GM12878 (cell line): ENCODE data around the gene KDELR1. TPM values are rescaled to one million over a fixed set of nuclear protein-coding genes. Genes with fewer than 3 reads are reported as not detected.

ENCODE experiments used
- ATAC-seq: fragments of 200-7000 bp; cut with Tn5 transposase; 3 replicates; pipeline ENCODE4 v1.9.1; 2020; ENCODE audit warnings: mild to moderate bottlenecking, moderate library complexity
- BruUV-seq: library from RNA; stranded (reverse); fragments of 400-500 nt; replicated peaks from 2 replicates; lab custom pipeline; 2021; lab: Mats Ljungman, UMichigan
- CTCF ChIA-PET: fragments of 300-600 bp; sonication (Branson Sonifier 250); formaldehyde crosslinking; extraction: SDS; loops from one replicate; lab custom pipeline; 2021; ENCODE audit warnings: inconsistent platforms; lab: Yijun Ruan, JAX
- POLR2A ChIA-PET: fragments of 350-600 bp; formaldehyde crosslinking; extraction: SDS; loops from one replicate; lab custom pipeline; 2021; ENCODE audit warnings: inconsistent platforms; lab: Charles Lee
- RAD21 ChIA-PET: fragments of 300-600 bp; sonication (Branson Sonifier 250); formaldehyde crosslinking; loops from one replicate; lab custom pipeline; 2023; ENCODE audit warnings: antibody characterized with exemption; ENCODE audit not compliant: unreplicated experiment; lab: Charles Lee
- SMC1A ChIA-PET: fragments of 300-600 bp; sonication (Branson Sonifier 250); formaldehyde crosslinking; loops from one replicate; lab custom pipeline; 2023; ENCODE audit not compliant: unreplicated experiment, uncharacterized antibody; lab: Charles Lee
- DNase-seq: peaks from one replicate; pipeline ENCODE4 v3.0.0-alpha.2; 2011; ENCODE audit warnings: low read depth, low spot score
- FAIRE-seq: peaks from 3 replicates; lab custom pipeline; 2011; peaks lifted over from hg19 to GRCh38; lab: Jason Lieb, UNC
- H2AFZ ChIP-seq: 2 replicates; pipeline ENCODE4 v1.6.0; 2011; ENCODE audit warnings: low read depth, low read length, control low read depth; ENCODE audit not compliant: control insufficient read depth
- H3K27ac ChIP-seq: 2 replicates; pipeline ENCODE4 v1.5.1; 2011; ENCODE audit warnings: control low read depth; ENCODE audit not compliant: control insufficient read depth, insufficient read depth
- H3K27me3 ChIP-seq, 2 experiments: replicated peaks in 1 of 2; 2 replicates each; pipeline versions ENCODE4 v1.6.0 to v1.6.1; 2011; ENCODE audit warnings: low read length in 1 of 2; ENCODE audit not compliant: control insufficient read depth in 2 of 2, insufficient read depth in 2 of 2
- H3K36me3 ChIP-seq, 2 experiments: 2 replicates each; pipeline ENCODE4 v1.5.1; 2011; ENCODE audit warnings: low read length in 1 of 2; ENCODE audit not compliant: control insufficient read depth in 2 of 2, insufficient read depth in 2 of 2
- H3K4me1 ChIP-seq: 2 replicates; pipeline ENCODE4 v1.6.1; 2011; ENCODE audit warnings: mild to moderate bottlenecking, low read length, moderate library complexity, mixed read lengths; ENCODE audit not compliant: control insufficient read depth, insufficient read depth
- H3K4me2 ChIP-seq: 2 replicates; pipeline ENCODE4 v1.6.0; 2011; ENCODE audit warnings: control low read depth; ENCODE audit not compliant: control insufficient read depth, insufficient read depth
- H3K4me3 ChIP-seq: fragments of 200-600 bp; sonication (generic); 2 replicates; pipeline ENCODE4 v1.5.1; 2016
- H3K79me2 ChIP-seq: 2 replicates; pipeline ENCODE4 v1.6.0; 2011; ENCODE audit warnings: low read length; ENCODE audit not compliant: control insufficient read depth, insufficient read depth
- H3K9ac ChIP-seq: 2 replicates; pipeline ENCODE4 v1.8.0; 2011; ENCODE audit warnings: low read length, control low read depth, mixed read lengths; ENCODE audit not compliant: control insufficient read depth, insufficient read depth
- H3K9me3 ChIP-seq: replicated peaks from 3 replicates; pipeline ENCODE4 v1.5.1; 2011; ENCODE audit warnings: mild to moderate bottlenecking, low read length; ENCODE audit not compliant: control insufficient read depth, insufficient read depth
- H4K20me1 ChIP-seq: 2 replicates; pipeline ENCODE4 v1.6.0; 2011; ENCODE audit not compliant: control insufficient read depth, insufficient read depth
- MTA2 ChIP-seq: fragments of 450-650 bp; IDR thresholded peaks from 2 replicates; pipeline ENCODE4 v1.6.1; 2016; ENCODE audit warnings: low read depth, mild to moderate bottlenecking, moderate library complexity
- SPI1 ChIP-seq: IDR thresholded peaks from 2 replicates; pipeline ENCODE4 v1.6.1; 2011; ENCODE audit warnings: low read depth, mild to moderate bottlenecking, low read length, moderate library complexity, borderline replicate concordance; ENCODE audit not compliant: insufficient read depth
- WGBS: methylation state at CpG from one replicate; pipeline ENCODE4 v1.1.6; 2016; ENCODE audit warnings: low lambda C conversion rate; ENCODE audit not compliant: insufficient replicate concordance, insufficient coverage; ENCODE audit errors: missing lambda C conversion rate; 5-methylcytosine and 5-hydroxymethylcytosine counted together
- in situ Hi-C: fragments of 300-500 bp; cut with MboI; formaldehyde crosslinking; loops from 9 replicates; pipeline ENCODE4 v1.14.3; 2018; ENCODE audit warnings: mixed read lengths
- intact Hi-C: fragments of 100-400 bp; cut with micrococcal nuclease; formaldehyde crosslinking; loops from one replicate; pipeline ENCODE4 v1.14.2; 2022; ENCODE audit not compliant: unreplicated experiment
- polyA plus RNA-seq, 11 experiments: library from polyadenylated mRNA; depleted of rRNA in 4 of 11; unstranded in 6 of 11; stranded (reverse) in 5 of 11; fragments of >200 nt; fragmentation: Nextera tagmentation in 4 of 11; fragmentation: Illumina TruSeq in 1 of 11; extraction: Ambion mirVana in 4 of 11; extraction: Trizol in 1 of 11; gene quantifications; 1 replicate in 1 of 11; 2 replicates in 10 of 11; pipeline versions ENCODE4 v1.2.1 to v1.2.3, GENCODE V29; 2011 to 2016; ENCODE audit warnings: inconsistent platforms in 2 of 11, missing spikeins in 2 of 11, low read depth in 1 of 11
- total RNA-seq, 4 experiments: library from RNA; depleted of rRNA in 3 of 4; stranded (reverse); fragments of >200 nt in 3 of 4; fragmentation: Illumina TruSeq in 1 of 4; extraction: Trizol in 1 of 4; gene quantifications; 2 replicates each; pipeline versions ENCODE4 v1.2.1 to v1.2.3, GENCODE V29; 2013 to 2021
- TF ChIP-seq, protein P1 (sequence below): IDR thresholded peaks from 2 replicates; pipeline ENCODE4 v1.6.1; 2012; ENCODE audit warnings: improper control_type of control experiment, low read depth, low read length; ENCODE audit not compliant: insufficient replicate concordance
- TF ChIP-seq, protein P2 (sequence below): fragments of 450-650 bp; IDR thresholded peaks from 2 replicates; pipeline ENCODE4 v1.6.1; 2017; ENCODE audit warnings: mild to moderate bottlenecking, low read depth, inconsistent platforms; ENCODE audit not compliant: poor library complexity, severe bottlenecking
- TF ChIP-seq, protein P3 (sequence below): IDR thresholded peaks from 2 replicates; pipeline ENCODE4 v1.6.1; 2011; ENCODE audit warnings: low read depth, mild to moderate bottlenecking, low read length, moderate library complexity, borderline replicate concordance; ENCODE audit errors: extremely low read depth
- TF ChIP-seq, protein P4 (sequence below): fragments of 450-650 bp; IDR thresholded peaks from 2 replicates; pipeline ENCODE4 v1.6.1; 2017; ENCODE audit warnings: borderline replicate concordance

The KDELR1 gene
- total and polyA plus RNA-seq, 10 of the 15 experiments (the other 5 are each of a cell fraction or from before 2014, with no cell fraction given): 2.3 to 71.0 (median 45.2) TPM

DNA sequence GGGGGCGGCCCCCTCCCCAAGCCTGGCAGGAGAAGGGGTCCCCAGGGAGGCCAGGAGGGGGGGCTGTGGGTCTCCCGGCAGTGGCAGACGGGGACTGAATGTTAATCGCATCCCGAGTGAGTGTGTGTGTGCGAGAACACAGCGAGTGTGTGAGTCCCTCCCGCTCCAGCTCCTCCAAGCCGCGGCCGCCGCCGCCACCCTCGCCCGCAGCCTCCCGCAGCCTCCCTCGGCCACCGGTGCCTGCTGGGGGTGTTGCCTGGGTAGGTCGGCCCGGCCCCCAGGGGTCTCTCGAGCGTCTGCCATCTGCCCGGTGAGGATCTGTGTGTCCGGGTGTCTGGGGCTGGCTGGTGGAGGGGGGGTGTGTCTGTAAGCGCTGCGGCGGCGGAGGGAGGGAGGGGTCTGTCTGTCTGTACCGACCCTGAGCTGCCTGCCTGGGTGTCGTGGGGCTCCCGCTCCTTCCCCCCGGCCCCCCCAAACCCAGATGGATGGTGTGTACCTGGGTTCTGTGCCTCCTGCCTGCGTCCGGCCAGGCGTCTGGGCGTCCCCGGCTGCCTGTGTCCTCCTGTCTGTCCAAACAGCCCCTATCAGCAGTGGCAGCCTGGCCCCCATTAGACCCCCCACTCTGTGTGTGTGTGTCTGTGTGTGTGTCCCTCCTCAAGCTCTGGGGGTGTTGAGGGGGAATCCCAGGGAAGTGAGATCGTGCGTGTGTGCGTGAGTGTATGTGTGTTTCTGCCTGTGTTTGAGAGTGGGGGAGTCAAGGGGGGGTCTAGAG, 2.4 kb upstream of the KDELR1 start, which contains the start of gene GRIN2D:
GRIN2D (plus strand) TSS at position 110 of the 772 bp plus-strand sequence. CDS start 4,725 bp downstream, outside the sequence.
- in situ Hi-C loops: no loop called here
- RAD21 ChIA-PET: no interaction called here
- FAIRE-seq (no peak), ATAC-seq (no peak), DNase-seq (no peak)
- SMC1A ChIA-PET: no interaction called here
- Histone ChIP-seq H3K27ac (no peak within 1 kb of the TSS), H4K20me1 (no peaks in the 10 kb centered on the region), H3K27me3 (peaks cover 13 to 16% of the 10 kb centered on the region in 2 experiments), H3K4me2 (no peak within 1 kb of the TSS), H3K9ac (no peak within 1 kb of the TSS), H3K36me3 (peaks cover 1 to 4% of the 10 kb centered on the region in 2 experiments; a peak in 2 of 4 replicates), H3K4me3 (no peak within 1 kb of the TSS), H3K4me1 (peaks cover 9% of the 10 kb centered on the region; the same call in 1 of the 2 replicates), H2AFZ (no peak within 1 kb of the TSS), H3K9me3 (no peaks in the 10 kb centered on the region), H3K79me2 (peaks cover 19% of the 10 kb centered on the region)
- POLR2A ChIA-PET: interaction anchor here (1.3 kb wide), 1 partner anchor 61 kb away, joined by 3 read pairs; no protein-coding TSS in a partner anchor
- TF ChIP-seq, protein P1, sequence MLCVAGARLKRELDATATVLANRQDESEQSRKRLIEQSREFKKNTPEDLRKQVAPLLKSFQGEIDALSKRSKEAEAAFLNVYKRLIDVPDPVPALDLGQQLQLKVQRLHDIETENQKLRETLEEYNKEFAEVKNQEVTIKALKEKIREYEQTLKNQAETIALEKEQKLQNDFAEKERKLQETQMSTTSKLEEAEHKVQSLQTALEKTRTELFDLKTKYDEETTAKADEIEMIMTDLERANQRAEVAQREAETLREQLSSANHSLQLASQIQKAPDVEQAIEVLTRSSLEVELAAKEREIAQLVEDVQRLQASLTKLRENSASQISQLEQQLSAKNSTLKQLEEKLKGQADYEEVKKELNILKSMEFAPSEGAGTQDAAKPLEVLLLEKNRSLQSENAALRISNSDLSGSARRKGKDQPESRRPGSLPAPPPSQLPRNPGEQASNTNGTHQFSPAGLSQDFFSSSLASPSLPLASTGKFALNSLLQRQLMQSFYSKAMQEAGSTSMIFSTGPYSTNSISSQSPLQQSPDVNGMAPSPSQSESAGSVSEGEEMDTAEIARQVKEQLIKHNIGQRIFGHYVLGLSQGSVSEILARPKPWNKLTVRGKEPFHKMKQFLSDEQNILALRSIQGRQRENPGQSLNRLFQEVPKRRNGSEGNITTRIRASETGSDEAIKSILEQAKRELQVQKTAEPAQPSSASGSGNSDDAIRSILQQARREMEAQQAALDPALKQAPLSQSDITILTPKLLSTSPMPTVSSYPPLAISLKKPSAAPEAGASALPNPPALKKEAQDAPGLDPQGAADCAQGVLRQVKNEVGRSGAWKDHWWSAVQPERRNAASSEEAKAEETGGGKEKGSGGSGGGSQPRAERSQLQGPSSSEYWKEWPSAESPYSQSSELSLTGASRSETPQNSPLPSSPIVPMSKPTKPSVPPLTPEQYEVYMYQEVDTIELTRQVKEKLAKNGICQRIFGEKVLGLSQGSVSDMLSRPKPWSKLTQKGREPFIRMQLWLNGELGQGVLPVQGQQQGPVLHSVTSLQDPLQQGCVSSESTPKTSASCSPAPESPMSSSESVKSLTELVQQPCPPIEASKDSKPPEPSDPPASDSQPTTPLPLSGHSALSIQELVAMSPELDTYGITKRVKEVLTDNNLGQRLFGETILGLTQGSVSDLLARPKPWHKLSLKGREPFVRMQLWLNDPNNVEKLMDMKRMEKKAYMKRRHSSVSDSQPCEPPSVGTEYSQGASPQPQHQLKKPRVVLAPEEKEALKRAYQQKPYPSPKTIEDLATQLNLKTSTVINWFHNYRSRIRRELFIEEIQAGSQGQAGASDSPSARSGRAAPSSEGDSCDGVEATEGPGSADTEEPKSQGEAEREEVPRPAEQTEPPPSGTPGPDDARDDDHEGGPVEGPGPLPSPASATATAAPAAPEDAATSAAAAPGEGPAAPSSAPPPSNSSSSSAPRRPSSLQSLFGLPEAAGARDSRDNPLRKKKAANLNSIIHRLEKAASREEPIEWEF: no peak
- TF ChIP-seq, protein P2, sequence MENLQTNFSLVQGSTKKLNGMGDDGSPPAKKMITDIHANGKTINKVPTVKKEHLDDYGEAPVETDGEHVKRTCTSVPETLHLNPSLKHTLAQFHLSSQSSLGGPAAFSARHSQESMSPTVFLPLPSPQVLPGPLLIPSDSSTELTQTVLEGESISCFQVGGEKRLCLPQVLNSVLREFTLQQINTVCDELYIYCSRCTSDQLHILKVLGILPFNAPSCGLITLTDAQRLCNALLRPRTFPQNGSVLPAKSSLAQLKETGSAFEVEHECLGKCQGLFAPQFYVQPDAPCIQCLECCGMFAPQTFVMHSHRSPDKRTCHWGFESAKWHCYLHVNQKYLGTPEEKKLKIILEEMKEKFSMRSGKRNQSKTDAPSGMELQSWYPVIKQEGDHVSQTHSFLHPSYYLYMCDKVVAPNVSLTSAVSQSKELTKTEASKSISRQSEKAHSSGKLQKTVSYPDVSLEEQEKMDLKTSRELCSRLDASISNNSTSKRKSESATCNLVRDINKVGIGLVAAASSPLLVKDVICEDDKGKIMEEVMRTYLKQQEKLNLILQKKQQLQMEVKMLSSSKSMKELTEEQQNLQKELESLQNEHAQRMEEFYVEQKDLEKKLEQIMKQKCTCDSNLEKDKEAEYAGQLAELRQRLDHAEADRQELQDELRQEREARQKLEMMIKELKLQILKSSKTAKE: no peak
- no peak for TF ChIP-seq SPI1
- TF ChIP-seq, protein P3, sequence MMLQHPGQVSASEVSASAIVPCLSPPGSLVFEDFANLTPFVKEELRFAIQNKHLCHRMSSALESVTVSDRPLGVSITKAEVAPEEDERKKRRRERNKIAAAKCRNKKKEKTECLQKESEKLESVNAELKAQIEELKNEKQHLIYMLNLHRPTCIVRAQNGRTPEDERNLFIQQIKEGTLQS: no peak
- TF ChIP-seq, protein P4, sequence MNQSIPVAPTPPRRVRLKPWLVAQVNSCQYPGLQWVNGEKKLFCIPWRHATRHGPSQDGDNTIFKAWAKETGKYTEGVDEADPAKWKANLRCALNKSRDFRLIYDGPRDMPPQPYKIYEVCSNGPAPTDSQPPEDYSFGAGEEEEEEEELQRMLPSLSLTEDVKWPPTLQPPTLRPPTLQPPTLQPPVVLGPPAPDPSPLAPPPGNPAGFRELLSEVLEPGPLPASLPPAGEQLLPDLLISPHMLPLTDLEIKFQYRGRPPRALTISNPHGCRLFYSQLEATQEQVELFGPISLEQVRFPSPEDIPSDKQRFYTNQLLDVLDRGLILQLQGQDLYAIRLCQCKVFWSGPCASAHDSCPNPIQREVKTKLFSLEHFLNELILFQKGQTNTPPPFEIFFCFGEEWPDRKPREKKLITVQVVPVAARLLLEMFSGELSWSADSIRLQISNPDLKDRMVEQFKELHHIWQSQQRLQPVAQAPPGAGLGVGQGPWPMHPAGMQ: no peak
- no peak for TF ChIP-seq MTA2
- WGBS: 8% methylated on average over 29 of the region's 40 CpGs
- intact Hi-C loops: no loop called here
- no TSS peak for BruUV-seq
- CTCF ChIA-PET: interaction anchor here (1.1 to 1.4 kb wide), 2 partner anchors 8 to 30 kb away, joined by 3 read pairs; partner anchors contain the start of genes SYNGR4 and TMEM143
